ENCODE measurements around the gene SRGAP3. TPM values are rescaled to one million over a fixed set of nuclear protein-coding genes. Genes with fewer than 3 reads are reported as not detected.

The SRGAP3 gene
- total and polyA plus RNA-seq, 2 donors = 3.9 to 4.4 TPM

- Histone ChIP-seq H3K9me3 (ENCODE audit: control insufficient read depth in 2 of 2, insufficient read depth in 1 of 2, low read length in 1 of 2) (no peaks in the 10 kb centered on the region), H3K4me1 (ENCODE audit: control insufficient read depth in 2 of 2, insufficient read depth in 2 of 2, low read length in 2 of 2) (peaks cover 0 to 3% of the 10 kb centered on the region in 2 donors), H3K36me3 (ENCODE audit: control insufficient read depth in 2 of 2, insufficient read depth in 2 of 2, low read length in 1 of 2) (peaks cover 0 to 3% of the 10 kb centered on the region in 2 donors), H3K27me3 (ENCODE audit: control insufficient read depth in 2 of 2, insufficient read depth in 1 of 2, low read length in 1 of 2) (no peaks in the 10 kb centered on the region), H3K27ac (ENCODE audit: low read depth in 1 of 2, low read length in 1 of 2) (no peak overlapping the region), H3K4me3 (ENCODE audit: low read length in 2 of 2) (no peak overlapping the region)
- 92% methylated on average over 2 of the region's 2 CpGs for WGBS
- DNase-seq (ENCODE audit: low read depth in 6 of 9, low spot score in 9 of 9) = no peak
Observed at GRCh38 chr3:9007928-9008327, 241.5 kb downstream of the SRGAP3 start.

DNA sequence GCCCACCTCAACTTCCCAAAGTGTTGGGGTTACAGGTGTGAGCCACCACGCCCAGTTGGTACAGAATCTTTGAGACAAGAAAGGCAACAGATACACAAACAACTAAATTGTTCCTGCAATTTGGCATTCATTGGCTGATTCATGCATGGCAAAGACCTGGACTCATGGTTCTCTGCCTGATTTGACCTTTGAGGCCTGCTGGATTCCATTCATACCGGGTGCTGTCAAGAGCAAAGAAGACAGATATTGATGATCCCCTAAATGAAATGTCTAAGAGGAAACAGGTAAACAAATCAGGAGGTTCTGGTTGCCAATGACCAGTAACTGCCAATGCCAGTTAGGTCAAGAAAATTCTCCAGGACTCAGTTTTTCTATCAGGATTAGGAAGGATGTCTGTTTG is 242.2 kb downstream of the SRGAP3 start:
- Histone ChIP-seq H3K27ac (ENCODE audit: low read depth in 1 of 2, low read length in 1 of 2) (no peak overlapping the region), H3K36me3 (ENCODE audit: control insufficient read depth in 2 of 2, insufficient read depth in 2 of 2, low read length in 1 of 2) (peaks cover 0 to 3% of the 10 kb centered on the region in 2 donors), H3K9me3 (ENCODE audit: control insufficient read depth in 2 of 2, insufficient read depth in 1 of 2, low read length in 1 of 2) (no peaks in the 10 kb centered on the region), H3K4me1 (ENCODE audit: control insufficient read depth in 2 of 2, insufficient read depth in 2 of 2, low read length in 2 of 2) (peaks cover 0 to 3% of the 10 kb centered on the region in 2 donors), H3K4me3 (ENCODE audit: low read length in 2 of 2) (no peak overlapping the region), H3K27me3 (ENCODE audit: control insufficient read depth in 2 of 2, insufficient read depth in 1 of 2, low read length in 1 of 2) (no peaks in the 10 kb centered on the region)
- no peak for DNase-seq (ENCODE audit: low read depth in 6 of 9, low spot score in 9 of 9)
- 97% methylated on average over 2 of the region's 2 CpGs for WGBS

DNA sequence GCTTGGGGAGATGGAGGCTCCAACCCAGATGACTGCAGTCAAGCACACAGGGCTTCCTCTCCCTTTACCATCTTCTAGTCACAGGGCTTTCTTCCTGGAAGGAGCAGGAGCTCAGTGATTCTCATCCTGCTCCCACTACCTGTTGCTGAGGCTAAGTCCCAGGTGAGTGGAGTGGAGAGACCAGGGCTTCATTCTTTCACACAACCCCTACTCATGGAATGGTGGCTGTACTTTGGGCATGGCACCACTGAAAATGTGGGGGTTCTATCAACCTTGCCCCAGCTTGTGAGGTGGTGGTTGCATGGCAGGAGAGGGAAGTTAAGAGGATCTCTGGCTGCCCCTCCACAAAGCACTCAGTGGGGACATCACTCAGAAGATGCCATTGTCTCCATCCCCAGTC is 249.4 kb downstream of the SRGAP3 start:
- H3K9me3 ChIP-seq (ENCODE audit: control insufficient read depth in 2 of 2, insufficient read depth in 1 of 2, low read length in 1 of 2) = no peaks in the 10 kb centered on the region
- no peak overlapping the region for H3K4me3 ChIP-seq (ENCODE audit: low read length in 2 of 2)
- H3K27ac ChIP-seq (ENCODE audit: low read depth in 1 of 2, low read length in 1 of 2) = no peak overlapping the region
- no peak for DNase-seq (ENCODE audit: low read depth in 6 of 9, low spot score in 9 of 9)
- peaks cover 0 to 2% of the 10 kb centered on the region in 2 donors for H3K4me1 ChIP-seq (ENCODE audit: control insufficient read depth in 2 of 2, insufficient read depth in 2 of 2, low read length in 2 of 2)
- no peaks in the 10 kb centered on the region for H3K27me3 ChIP-seq (ENCODE audit: control insufficient read depth in 2 of 2, insufficient read depth in 1 of 2, low read length in 1 of 2)
- H3K36me3 ChIP-seq (ENCODE audit: control insufficient read depth in 2 of 2, insufficient read depth in 2 of 2, low read length in 1 of 2) = no peaks in the 10 kb centered on the region

DNA sequence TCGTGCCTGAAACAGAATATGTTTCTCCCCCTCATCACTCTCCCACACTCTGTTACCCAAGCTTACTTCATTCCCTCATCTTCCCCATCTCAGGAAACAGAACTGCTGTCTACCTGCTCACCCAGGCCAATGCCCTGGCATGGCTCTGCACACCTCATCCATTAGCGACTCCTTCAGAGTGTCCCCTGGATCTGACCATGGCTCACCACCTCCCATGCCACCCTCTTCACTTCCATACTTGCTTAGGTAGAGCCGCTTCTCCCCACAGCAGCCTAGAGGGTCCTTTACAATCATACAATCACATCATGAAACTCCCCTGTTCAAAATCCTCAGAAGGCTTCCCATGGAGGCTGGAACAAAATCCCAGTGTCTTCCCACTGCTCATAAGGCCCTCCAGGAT is 252.3 kb downstream of the SRGAP3 start:
- Histone ChIP-seq H3K9me3 (ENCODE audit: control insufficient read depth in 2 of 2, insufficient read depth in 1 of 2, low read length in 1 of 2) (no peaks in the 10 kb centered on the region), H3K27ac (ENCODE audit: low read depth in 1 of 2, low read length in 1 of 2) (no peak overlapping the region), H3K27me3 (ENCODE audit: control insufficient read depth in 2 of 2, insufficient read depth in 1 of 2, low read length in 1 of 2) (no peaks in the 10 kb centered on the region), H3K36me3 (ENCODE audit: control insufficient read depth in 2 of 2, insufficient read depth in 2 of 2, low read length in 1 of 2) (no peaks in the 10 kb centered on the region), H3K4me3 (ENCODE audit: low read length in 2 of 2) (no peak overlapping the region), H3K4me1 (ENCODE audit: control insufficient read depth in 2 of 2, insufficient read depth in 2 of 2, low read length in 2 of 2) (peaks cover 0 to 2% of the 10 kb centered on the region in 2 donors)
- DNase-seq (ENCODE audit: low read depth in 6 of 9, low spot score in 9 of 9) = no peak
- 97% methylated on average over 3 of the region's 3 CpGs for WGBS

DNA sequence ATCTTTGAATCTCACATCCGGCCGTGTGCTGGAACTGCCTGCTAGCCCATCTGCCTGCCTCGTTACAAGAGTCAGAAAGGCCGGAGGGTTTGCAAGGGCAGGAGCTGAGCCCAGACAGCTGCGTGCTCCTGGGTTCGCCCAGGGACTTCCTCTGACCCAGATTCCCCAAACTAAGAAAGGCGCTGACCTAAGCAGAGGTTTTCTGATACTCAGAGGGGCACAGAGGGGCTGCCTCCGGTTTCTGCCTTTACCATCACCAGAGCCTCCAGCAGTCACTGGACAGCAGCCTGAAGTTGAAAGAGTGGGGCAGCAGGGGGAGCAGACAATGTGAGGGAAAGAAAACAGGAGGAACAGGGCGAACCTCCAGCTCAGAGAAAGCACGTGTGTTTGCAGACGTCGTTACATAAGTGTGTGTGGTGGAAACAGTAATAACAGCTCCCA is 252.7 kb downstream of the SRGAP3 start:
- Histone ChIP-seq H3K36me3 (ENCODE audit: control insufficient read depth in 2 of 2, insufficient read depth in 2 of 2, low read length in 1 of 2) (no peaks in the 10 kb centered on the region), H3K4me3 (ENCODE audit: low read length in 2 of 2) (no peak overlapping the region), H3K27me3 (ENCODE audit: control insufficient read depth in 2 of 2, insufficient read depth in 1 of 2, low read length in 1 of 2) (no peaks in the 10 kb centered on the region), H3K27ac (ENCODE audit: low read depth in 1 of 2, low read length in 1 of 2) (no peak overlapping the region), H3K9me3 (ENCODE audit: control insufficient read depth in 2 of 2, insufficient read depth in 1 of 2, low read length in 1 of 2) (no peaks in the 10 kb centered on the region), H3K4me1 (ENCODE audit: control insufficient read depth in 2 of 2, insufficient read depth in 2 of 2, low read length in 2 of 2) (peaks cover 0 to 2% of the 10 kb centered on the region in 2 donors)
- 93% methylated on average over 12 of the region's 12 CpGs for WGBS
- DNase-seq (ENCODE audit: low read depth in 6 of 9, low spot score in 9 of 9) = no peak

- Histone ChIP-seq H3K9me3 (ENCODE audit: control insufficient read depth in 2 of 2, insufficient read depth in 1 of 2, low read length in 1 of 2) (no peaks in the 10 kb centered on the region), H3K4me1 (ENCODE audit: control insufficient read depth in 2 of 2, insufficient read depth in 2 of 2, low read length in 2 of 2) (peaks cover 0 to 2% of the 10 kb centered on the region in 2 donors), H3K36me3 (ENCODE audit: control insufficient read depth in 2 of 2, insufficient read depth in 2 of 2, low read length in 1 of 2) (no peaks in the 10 kb centered on the region), H3K27ac (ENCODE audit: low read depth in 1 of 2, low read length in 1 of 2) (no peak overlapping the region), H3K4me3 (ENCODE audit: low read length in 2 of 2) (no peak overlapping the region), H3K27me3 (ENCODE audit: control insufficient read depth in 2 of 2, insufficient read depth in 1 of 2, low read length in 1 of 2) (no peaks in the 10 kb centered on the region)
- no peak for DNase-seq (ENCODE audit: low read depth in 6 of 9, low spot score in 9 of 9)
- WGBS = 98% methylated on average over 2 of the region's 2 CpGs
Observed at GRCh38 chr3:8996216-8996615, 253.2 kb downstream of the SRGAP3 start.

DNA sequence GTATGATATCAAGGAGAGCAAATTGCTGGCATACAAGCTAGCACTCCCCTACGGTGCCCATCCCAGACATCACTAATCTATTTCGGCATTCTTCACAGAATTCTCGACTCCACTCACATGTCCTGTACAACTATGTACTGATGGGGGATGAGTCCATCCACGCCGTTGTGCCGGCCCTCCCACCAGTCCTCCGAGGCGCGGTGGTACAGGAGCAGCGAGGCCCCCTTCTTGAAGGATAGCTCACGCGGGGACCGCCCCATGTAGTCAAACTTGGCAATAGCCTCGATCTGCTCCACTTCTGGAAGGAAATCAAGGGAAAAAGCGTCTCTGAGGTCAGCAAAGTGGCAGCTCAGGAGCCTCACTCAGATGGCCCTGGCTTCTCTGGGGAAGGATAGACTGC is 255.2 kb downstream of the SRGAP3 start:
- H3K9me3 ChIP-seq (ENCODE audit: control insufficient read depth in 2 of 2, insufficient read depth in 1 of 2, low read length in 1 of 2) = no peaks in the 10 kb centered on the region
- no peaks in the 10 kb centered on the region for H3K27me3 ChIP-seq (ENCODE audit: control insufficient read depth in 2 of 2, insufficient read depth in 1 of 2, low read length in 1 of 2)
- no peaks in the 10 kb centered on the region for H3K36me3 ChIP-seq (ENCODE audit: control insufficient read depth in 2 of 2, insufficient read depth in 2 of 2, low read length in 1 of 2)
- no peak overlapping the region for H3K27ac ChIP-seq (ENCODE audit: low read depth in 1 of 2, low read length in 1 of 2)
- peaks cover 0 to 2% of the 10 kb centered on the region in 2 donors for H3K4me1 ChIP-seq (ENCODE audit: control insufficient read depth in 2 of 2, insufficient read depth in 2 of 2, low read length in 2 of 2)
- DNase-seq (ENCODE audit: low read depth in 6 of 9, low spot score in 9 of 9) = no peak
- 97% methylated on average over 15 of the region's 15 CpGs for WGBS
- no peak overlapping the region for H3K4me3 ChIP-seq (ENCODE audit: low read length in 2 of 2)

- no peaks in the 10 kb centered on the region for H3K27me3 ChIP-seq (ENCODE audit: control insufficient read depth in 2 of 2, insufficient read depth in 1 of 2, low read length in 1 of 2)
- H3K4me1 ChIP-seq (ENCODE audit: control insufficient read depth in 2 of 2, insufficient read depth in 2 of 2, low read length in 2 of 2) = peaks cover 0 to 2% of the 10 kb centered on the region in 2 donors
- no peaks in the 10 kb centered on the region for H3K9me3 ChIP-seq (ENCODE audit: control insufficient read depth in 2 of 2, insufficient read depth in 1 of 2, low read length in 1 of 2)
- H3K27ac ChIP-seq (ENCODE audit: low read depth in 1 of 2, low read length in 1 of 2) = no peak overlapping the region
- 96% methylated on average over 5 of the region's 5 CpGs for WGBS
- H3K36me3 ChIP-seq (ENCODE audit: control insufficient read depth in 2 of 2, insufficient read depth in 2 of 2, low read length in 1 of 2) = no peaks in the 10 kb centered on the region
- no peak overlapping the region for H3K4me3 ChIP-seq (ENCODE audit: low read length in 2 of 2)
- no peak for DNase-seq (ENCODE audit: low read depth in 6 of 9, low spot score in 9 of 9)
Observed at GRCh38 chr3:8993331-8993730, 256.1 kb downstream of the SRGAP3 start.

GRCh38 chr3:8992854-8993253 is 256.6 kb downstream of the SRGAP3 start:
- H3K36me3 ChIP-seq (ENCODE audit: control insufficient read depth in 2 of 2, insufficient read depth in 2 of 2, low read length in 1 of 2) = no peaks in the 10 kb centered on the region
- WGBS = 93% methylated on average over 11 of the region's 11 CpGs
- no peak overlapping the region for H3K27ac ChIP-seq (ENCODE audit: low read depth in 1 of 2, low read length in 1 of 2)
- no peaks in the 10 kb centered on the region for H3K9me3 ChIP-seq (ENCODE audit: control insufficient read depth in 2 of 2, insufficient read depth in 1 of 2, low read length in 1 of 2)
- H3K27me3 ChIP-seq (ENCODE audit: control insufficient read depth in 2 of 2, insufficient read depth in 1 of 2, low read length in 1 of 2) = no peaks in the 10 kb centered on the region
- no peak for DNase-seq (ENCODE audit: low read depth in 6 of 9, low spot score in 9 of 9)
- H3K4me3 ChIP-seq (ENCODE audit: low read length in 2 of 2) = no peak overlapping the region
- H3K4me1 ChIP-seq (ENCODE audit: control insufficient read depth in 2 of 2, insufficient read depth in 2 of 2, low read length in 2 of 2) = peaks cover 0 to 2% of the 10 kb centered on the region in 2 donors

DNA sequence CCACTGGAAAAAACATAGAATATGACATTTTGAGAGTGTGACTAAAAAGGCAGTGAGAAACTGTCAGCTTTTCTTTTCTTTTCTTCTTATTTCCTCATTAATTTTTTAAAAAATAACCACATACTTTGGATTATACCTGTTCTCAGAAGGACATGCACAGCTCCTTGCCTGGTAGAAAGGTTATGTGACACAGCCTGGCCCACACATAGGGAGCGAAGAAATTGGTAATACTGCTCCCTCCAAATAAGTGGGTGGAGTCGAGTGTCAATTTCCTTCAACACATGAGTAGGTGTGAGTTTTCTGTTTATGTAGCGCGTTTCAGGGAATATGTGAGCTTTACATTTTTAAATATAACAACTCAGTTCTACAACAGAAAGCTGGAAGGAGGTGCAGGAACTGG is 257.2 kb downstream of the SRGAP3 start:
- Histone ChIP-seq H3K9me3 (ENCODE audit: control insufficient read depth in 2 of 2, insufficient read depth in 1 of 2, low read length in 1 of 2) (no peaks in the 10 kb centered on the region), H3K27ac (ENCODE audit: low read depth in 1 of 2, low read length in 1 of 2) (no peak overlapping the region), H3K4me3 (ENCODE audit: low read length in 2 of 2) (no peak overlapping the region), H3K36me3 (ENCODE audit: control insufficient read depth in 2 of 2, insufficient read depth in 2 of 2, low read length in 1 of 2) (no peaks in the 10 kb centered on the region), H3K27me3 (ENCODE audit: control insufficient read depth in 2 of 2, insufficient read depth in 1 of 2, low read length in 1 of 2) (no peaks in the 10 kb centered on the region), H3K4me1 (ENCODE audit: control insufficient read depth in 2 of 2, insufficient read depth in 2 of 2, low read length in 2 of 2) (peaks cover 0 to 5% of the 10 kb centered on the region in 2 donors)
- no peak for DNase-seq (ENCODE audit: low read depth in 6 of 9, low spot score in 9 of 9)
- WGBS = 97% methylated on average over 4 of the region's 4 CpGs

Data from thymus (tissue), 11 donors.